Ascending aorta (tissue), 2 donors: ENCODE data around the gene DNAJC18. TPM values are rescaled to one million over a fixed set of nuclear protein-coding genes. Genes with fewer than 3 reads are reported as not detected.

Source experiments
- DNase-seq, 2 donors: peaks; one replicate each; pipeline ENCODE4 v3.0.0-alpha.2; 2019; ENCODE audit warnings: low spot score in 2 of 2
- H3K27ac ChIP-seq, 2 donors: fragments of 200-600 bp; sonication (generic); one replicate each; pipeline ENCODE4 v1.5.1; 2016 to 2017; ENCODE audit warnings: mild to moderate bottlenecking in 1 of 2
- H3K27me3 ChIP-seq: fragments of 200-600 bp; sonication (generic); one replicate; pipeline ENCODE4 v1.5.1; 2017
- H3K36me3 ChIP-seq, 2 donors: fragments of 200-600 bp; sonication (generic); one replicate each; pipeline ENCODE4 v1.5.1; 2016
- H3K4me1 ChIP-seq, 2 donors: fragments of 200-600 bp; sonication (generic); one replicate each; pipeline ENCODE4 v1.5.1; 2016 to 2017; ENCODE audit warnings: mild to moderate bottlenecking in 1 of 2
- H3K4me3 ChIP-seq, 2 donors: fragments of 200-600 bp; sonication (generic); one replicate each; pipeline ENCODE4 v1.5.1; 2016 to 2017; ENCODE audit warnings: mild to moderate bottlenecking in 1 of 2
- H3K9me3 ChIP-seq, 2 donors: fragments of 200-600 bp; sonication (generic); one replicate each; pipeline ENCODE4 v1.5.1; 2016
- CTCF ChIP-seq, 3 experiments: fragments of 200-600 bp in 2 of 3; fragments of 450-650 bp in 1 of 3; sonication (generic) in 2 of 3; IDR thresholded peaks; one replicate each; pipeline ENCODE4 v1.5.1; 2016 to 2019; ENCODE audit warnings: antibody characterized with exemption in 3 of 3, mild to moderate bottlenecking in 1 of 3, moderate library complexity in 1 of 3
- intact Hi-C: fragments of 100-400 bp; cut with DNase I; formaldehyde crosslinking; loops from one replicate; pipeline ENCODE4 v1.15.1; 2023
- total RNA-seq: library from RNA; depleted of rRNA; stranded (reverse); fragments of >200 nt; gene quantifications from one replicate; pipeline ENCODE4 v1.1.0, GENCODE V29; 2016

DNAJC18 gene
- total RNA-seq, 1 donor from 2014 or later, result 8.4 TPM

GRCh38 chr5:139376364-139376763 is 63.0 kb downstream of the DNAJC18 start:
- DNase-seq, result no peak
- Histone ChIP-seq H3K36me3 (peaks cover 10 to 16% of the 10 kb centered on the region in 2 donors), H3K27ac (no peak overlapping the region), H3K27me3 (no peaks in the 10 kb centered on the region), H3K9me3 (no peaks in the 10 kb centered on the region), H3K4me3 (no peak overlapping the region), H3K4me1 (no peaks in the 10 kb centered on the region)
- TF ChIP-seq CTCF (IDR thresholded peaks at IDR 0.05), result no peak
- intact Hi-C loops, result no loop called here

- no peaks in the 10 kb centered on the region for H3K27me3 ChIP-seq
- no peaks in the 10 kb centered on the region for H3K9me3 ChIP-seq
- intact Hi-C loops, result no loop called here
- no peak for DNase-seq
- no peaks in the 10 kb centered on the region for H3K4me1 ChIP-seq
- no peak overlapping the region for H3K4me3 ChIP-seq
- no peak for TF ChIP-seq CTCF (IDR thresholded peaks at IDR 0.05)
- no peak overlapping the region for H3K27ac ChIP-seq
- peaks cover 13 to 28% of the 10 kb centered on the region in 2 donors for H3K36me3 ChIP-seq
These were observed 64.4 kb downstream of the DNAJC18 start for GRCh38 chr5:139374909-139375308.

- Histone ChIP-seq H3K4me1 (no peaks in the 10 kb centered on the region), H3K36me3 (peaks cover 31 to 56% of the 10 kb centered on the region in 2 donors), H3K27me3 (no peaks in the 10 kb centered on the region), H3K4me3 (no peak overlapping the region), H3K27ac (no peak overlapping the region), H3K9me3 (no peaks in the 10 kb centered on the region)
- intact Hi-C loops, result no loop called here
- TF ChIP-seq CTCF (IDR thresholded peaks at IDR 0.05), result no peak
- DNase-seq, result no peak
These were observed 67.6 kb downstream of the DNAJC18 start for GRCh38 chr5:139371482-139372435.

GRCh38 chr5:139369181-139369580 is 70.1 kb downstream of the DNAJC18 start:
- Histone ChIP-seq H3K36me3 (peaks cover 56 to 81% of the 10 kb centered on the region in 2 donors), H3K9me3 (no peaks in the 10 kb centered on the region), H3K4me3 (no peak overlapping the region), H3K27me3 (no peaks in the 10 kb centered on the region), H3K27ac (no peak overlapping the region), H3K4me1 (no peaks in the 10 kb centered on the region)
- no peak for TF ChIP-seq CTCF (IDR thresholded peaks at IDR 0.05)
- DNase-seq, result no peak
- intact Hi-C loops, result no loop called here

GRCh38 chr5:139368613-139369012 is 70.7 kb downstream of the DNAJC18 start:
- intact Hi-C loops, result no loop called here
- Histone ChIP-seq H3K9me3 (no peaks in the 10 kb centered on the region), H3K4me3 (no peak overlapping the region), H3K4me1 (no peaks in the 10 kb centered on the region), H3K27ac (no peak overlapping the region), H3K27me3 (no peaks in the 10 kb centered on the region), H3K36me3 (peaks cover 62 to 87% of the 10 kb centered on the region in 2 donors)
- no peak for DNase-seq
- no peak for TF ChIP-seq CTCF (IDR thresholded peaks at IDR 0.05)
